Skeletal muscle tissue (tissue), 4 donors: ENCODE measurements around the gene CMYA5. TPM values are rescaled to one million over a fixed set of nuclear protein-coding genes. Genes with fewer than 3 reads are reported as not detected.
"Not testable (repeated sequence)": the region's sequence is repeated elsewhere in the genome, so short reads cannot be mapped to it uniquely, and the experiment has no call there.

Experiments used
- H3K27ac ChIP-seq: one replicate; pipeline ENCODE4 v1.7.0; 2013; ENCODE audit warnings: mild to moderate bottlenecking, low read depth, low read length, inconsistent platforms
- H3K27me3 ChIP-seq, 3 donors: one replicate each; pipeline ENCODE4 v1.7.0; 2013; ENCODE audit warnings: low read length in 3 of 3; ENCODE audit not compliant: control insufficient read depth in 3 of 3, insufficient read depth in 3 of 3
- H3K36me3 ChIP-seq, 3 donors: one replicate each; pipeline ENCODE4 v1.7.0; 2013; ENCODE audit warnings: low read length in 3 of 3; ENCODE audit not compliant: control insufficient read depth in 3 of 3, insufficient read depth in 3 of 3
- H3K4me1 ChIP-seq, 3 donors: one replicate each; pipeline ENCODE4 v1.7.0; 2013; ENCODE audit warnings: low read length in 3 of 3, mild to moderate bottlenecking in 3 of 3; ENCODE audit not compliant: control insufficient read depth in 3 of 3, insufficient read depth in 3 of 3
- H3K4me3 ChIP-seq, 3 donors: one replicate each; pipeline ENCODE4 v1.7.0; 2013; ENCODE audit warnings: low read length in 3 of 3
- H3K9ac ChIP-seq, 3 donors: one replicate each; pipeline ENCODE4 v1.7.0; 2013; ENCODE audit warnings: low read length in 3 of 3, mild to moderate bottlenecking in 3 of 3, moderate library complexity in 2 of 3, low read depth in 1 of 3
- H3K9me3 ChIP-seq, 3 donors: one replicate each; pipeline ENCODE4 v1.7.0; 2013; ENCODE audit warnings: low read length in 3 of 3; ENCODE audit not compliant: control insufficient read depth in 3 of 3
- total RNA-seq: library from RNA; depleted of rRNA; stranded (reverse); fragments of >200 nt; gene quantifications from one replicate; pipeline ENCODE4 v1.2.3, GENCODE V29; 2014
- donor health status: Osteomylitis.

CMYA5 gene
- total RNA-seq, 1 donor from 2014 or later, result 93.9 TPM

- H3K9me3 ChIP-seq, result no peaks in the 10 kb centered on the region
- H3K4me1 ChIP-seq, result peaks cover 27 to 58% (median 45%) of the 10 kb centered on the region in 3 donors
- H3K27ac ChIP-seq, result peak overlapping the region; percentile 99
- no peaks in the 10 kb centered on the region for H3K36me3 ChIP-seq
- no peaks in the 10 kb centered on the region for H3K27me3 ChIP-seq
- H3K9ac ChIP-seq, result peak overlapping the region in 1 of 3 donors; percentile 6
- no peak overlapping the region for H3K4me3 ChIP-seq
Observed at GRCh38 chr5:79699763-79700400, 10.2 kb downstream of the CMYA5 start.

GRCh38 chr5:79702606-79703380, 13.2 kb downstream of the CMYA5 start:
- peak overlapping the region; percentile 49 for H3K27ac ChIP-seq
- no peak overlapping the region for H3K9ac ChIP-seq
- no peaks in the 10 kb centered on the region for H3K27me3 ChIP-seq
- H3K36me3 ChIP-seq, result no peaks in the 10 kb centered on the region
- no peak overlapping the region for H3K4me3 ChIP-seq
- H3K9me3 ChIP-seq, result no peaks in the 10 kb centered on the region
- peaks cover 33 to 56% (median 36%) of the 10 kb centered on the region in 3 donors for H3K4me1 ChIP-seq

- peak overlapping the region; percentile 49 for H3K27ac ChIP-seq
- H3K4me1 ChIP-seq, result peaks cover 31 to 55% (median 34%) of the 10 kb centered on the region in 3 donors
Observed at GRCh38 chr5:79703381-79703645, 13.7 kb downstream of the CMYA5 start.

GRCh38 chr5:79704553-79704952, 14.9 kb downstream of the CMYA5 start:
- no peaks in the 10 kb centered on the region for H3K27me3 ChIP-seq
- H3K9me3 ChIP-seq, result no peaks in the 10 kb centered on the region
- H3K4me1 ChIP-seq, result peaks cover 19 to 42% (median 21%) of the 10 kb centered on the region in 3 donors
- no peak overlapping the region for H3K9ac ChIP-seq
- peak overlapping the region; percentile 3 for H3K27ac ChIP-seq
- no peaks in the 10 kb centered on the region for H3K36me3 ChIP-seq
- no peak overlapping the region for H3K4me3 ChIP-seq

More at GRCh38 chr5:79703381-79703645, 13.7 kb downstream of the CMYA5 start:
- no peaks in the 10 kb centered on the region for H3K27me3 ChIP-seq
- no peaks in the 10 kb centered on the region for H3K36me3 ChIP-seq
- H3K9me3 ChIP-seq, result no peaks in the 10 kb centered on the region
- no peak overlapping the region for H3K9ac ChIP-seq
- H3K4me3 ChIP-seq, result no peak overlapping the region

GRCh38 chr5:79705632-79706031, 16.0 kb downstream of the CMYA5 start:
- Histone ChIP-seq H3K27me3 (no peaks in the 10 kb centered on the region), H3K4me3 (no peak overlapping the region), H3K27ac (no peak overlapping the region), H3K9me3 (no peaks in the 10 kb centered on the region), H3K9ac (no peak overlapping the region), H3K4me1 (peaks cover 13 to 31% (median 17%) of the 10 kb centered on the region in 3 donors), H3K36me3 (no peaks in the 10 kb centered on the region)

GRCh38 chr5:79706317-79706716, 16.7 kb downstream of the CMYA5 start:
- H3K4me1 ChIP-seq, result peaks cover 16 to 26% (median 17%) of the 10 kb centered on the region in 3 donors
- not testable (repeated sequence) for H3K4me3 ChIP-seq, H3K9ac ChIP-seq, H3K9me3 ChIP-seq, H3K36me3 ChIP-seq, H3K27me3 ChIP-seq, H3K27ac ChIP-seq

- no peak overlapping the region for H3K9ac ChIP-seq
- no peaks in the 10 kb centered on the region for H3K9me3 ChIP-seq
- peak overlapping the region; percentile 13 for H3K27ac ChIP-seq
- H3K36me3 ChIP-seq, result no peaks in the 10 kb centered on the region
- H3K4me3 ChIP-seq, result no peak overlapping the region
- H3K27me3 ChIP-seq, result no peaks in the 10 kb centered on the region
- H3K4me1 ChIP-seq, result peaks cover 14 to 24% (median 17%) of the 10 kb centered on the region in 3 donors
Observed at GRCh38 chr5:79707535-79707934, 17.9 kb downstream of the CMYA5 start.

- Histone ChIP-seq H3K27me3 (no peaks in the 10 kb centered on the region), H3K4me1 (peaks cover 13 to 21% (median 16%) of the 10 kb centered on the region in 3 donors), H3K9me3 (no peaks in the 10 kb centered on the region), H3K36me3 (peaks cover 0 to 3% (median 0%) of the 10 kb centered on the region in 3 donors), H3K4me3 (peak overlapping the region in 1 of 3 donors; percentile 25), H3K27ac (peak overlapping the region; percentile 11), H3K9ac (peak overlapping the region in 1 of 3 donors; percentile 24)
Observed at GRCh38 chr5:79712741-79713140, 23.1 kb downstream of the CMYA5 start.

- H3K27me3 ChIP-seq, result no peaks in the 10 kb centered on the region
- H3K4me3 ChIP-seq, result no peak overlapping the region
- H3K9me3 ChIP-seq, result no peaks in the 10 kb centered on the region
- H3K4me1 ChIP-seq, result peaks cover 12 to 21% (median 16%) of the 10 kb centered on the region in 3 donors
- H3K9ac ChIP-seq, result no peak overlapping the region
- H3K36me3 ChIP-seq, result peaks cover 0 to 3% (median 0%) of the 10 kb centered on the region in 3 donors
- H3K27ac ChIP-seq, result peak overlapping the region; percentile 13
Observed at GRCh38 chr5:79713727-79714126, 24.1 kb downstream of the CMYA5 start.

GRCh38 chr5:79716839-79717238, 27.2 kb downstream of the CMYA5 start:
- Histone ChIP-seq H3K36me3 (peaks cover 0 to 3% (median 0%) of the 10 kb centered on the region in 3 donors), H3K9ac (no peak overlapping the region), H3K4me3 (no peak overlapping the region), H3K4me1 (peaks cover 8 to 21% (median 16%) of the 10 kb centered on the region in 3 donors), H3K27me3 (no peaks in the 10 kb centered on the region), H3K9me3 (peaks cover 0 to 4% (median 0%) of the 10 kb centered on the region in 3 donors), H3K27ac (no peak overlapping the region)
